GM21717 (cell line): Measurements from ENCODE around the gene MRPL37.

Source experiments
- ATAC-seq: cut with Tn5 transposase; IDR thresholded peaks from one replicate; pipeline ENCODE4 v1.9.1; 2021; ENCODE audit warnings: mild to moderate bottlenecking, moderate library complexity; ENCODE audit not compliant: unreplicated experiment

MRPL37 gene

DNA sequence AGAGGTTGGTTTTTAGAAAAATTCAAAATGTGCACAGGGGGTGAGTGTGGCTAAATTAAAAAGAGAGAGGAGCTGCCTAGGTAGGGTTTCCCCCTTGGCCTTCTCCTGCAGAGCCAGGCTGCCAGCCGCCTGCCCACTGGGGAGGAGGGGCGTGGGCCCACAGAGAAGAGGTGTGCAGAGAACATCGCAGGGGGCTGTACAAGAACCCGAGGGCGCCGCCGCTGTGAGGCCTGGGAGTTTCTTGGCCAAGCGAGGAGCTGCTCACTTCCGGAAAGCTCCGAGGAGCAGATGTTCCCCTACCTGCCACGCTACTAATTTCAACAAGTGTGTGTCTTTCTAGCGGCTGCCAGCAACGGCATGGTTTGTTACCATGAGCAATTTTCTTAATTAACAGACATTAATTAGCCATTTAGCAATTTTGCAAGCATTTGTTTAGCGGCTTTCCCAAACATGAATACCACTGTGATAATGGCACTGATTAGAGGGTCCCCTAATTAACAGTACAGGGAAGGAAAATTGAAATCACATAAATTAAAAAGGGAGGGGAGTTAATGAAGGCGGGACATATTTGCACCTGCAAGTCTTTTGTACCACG is 59.7 kb downstream of the MRPL37 start:
- no peak for ATAC-seq

DNA sequence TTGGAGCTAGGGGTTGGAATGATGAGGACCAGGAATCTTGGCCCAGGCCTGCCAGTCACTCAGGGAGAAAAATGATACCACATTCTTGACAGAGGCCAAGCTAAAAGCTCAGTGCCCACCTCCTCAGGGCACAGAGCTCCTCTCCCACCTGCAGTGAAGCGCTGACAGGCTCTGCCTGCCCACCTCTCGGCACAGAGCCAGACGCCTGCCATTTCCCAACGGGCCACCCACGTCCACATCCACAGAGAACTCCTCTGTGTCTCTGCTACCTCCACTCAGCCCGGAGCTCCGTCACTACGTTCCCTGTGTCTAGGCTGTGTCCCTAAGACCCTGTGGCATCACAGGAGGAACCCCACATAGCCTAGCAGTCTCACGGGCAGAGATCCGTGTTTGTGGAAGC is 60.8 kb downstream of the MRPL37 start:
- no peak for ATAC-seq

DNA sequence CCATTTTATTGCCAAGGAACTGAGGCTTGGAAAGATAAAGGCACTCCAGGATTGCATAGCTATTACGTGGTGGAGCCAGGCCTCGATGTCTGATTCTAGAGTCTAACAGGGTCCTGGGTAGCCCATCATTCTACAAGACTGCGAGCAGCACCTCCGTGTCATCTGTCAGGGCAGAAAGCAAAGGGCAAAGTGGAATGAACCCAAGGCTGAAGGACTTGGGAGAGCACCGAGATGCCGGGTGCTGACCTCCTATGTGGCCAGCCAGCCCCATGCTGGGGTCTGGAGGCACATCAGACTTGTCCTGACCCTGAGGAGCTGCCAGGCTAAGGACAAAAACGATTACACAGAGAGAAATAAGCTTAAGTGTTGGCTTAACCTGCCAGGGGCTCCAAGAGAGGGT is 62.3 kb downstream of the MRPL37 start:
- no peak for ATAC-seq

DNA sequence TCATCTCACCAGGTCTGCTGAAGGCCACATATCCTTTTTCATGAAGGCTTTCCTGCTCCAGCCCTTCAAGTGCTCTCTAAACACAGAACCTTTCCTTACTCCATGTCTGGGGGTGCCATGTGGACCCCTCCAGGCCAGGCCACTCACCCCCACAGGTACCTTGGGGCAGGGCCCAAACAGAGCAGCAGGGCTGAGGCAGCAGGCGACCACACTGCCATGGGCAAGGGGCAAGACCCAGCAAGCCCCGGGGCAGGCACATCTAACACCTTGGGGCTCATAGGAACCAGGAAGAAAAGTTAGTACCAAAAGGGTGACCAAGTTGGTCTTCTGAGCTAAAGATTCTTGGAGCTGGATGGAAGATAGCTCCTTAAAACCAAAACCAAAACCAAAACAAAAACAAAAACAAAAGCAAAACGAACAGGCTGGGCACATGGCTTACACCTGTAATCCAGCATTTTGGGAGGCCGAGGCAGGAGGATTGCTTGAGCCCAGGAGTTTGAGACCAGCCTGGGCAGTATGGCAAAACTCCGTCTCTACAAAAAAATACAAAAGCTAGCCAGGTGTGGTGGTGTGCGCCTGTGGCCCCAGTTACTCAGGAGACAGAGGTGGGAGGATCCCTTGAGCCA is 63.7 kb downstream of the MRPL37 start:
- no peak for ATAC-seq

- no peak for ATAC-seq
Measured at GRCh38 chr1:54265126-54265525, 65.2 kb downstream of the MRPL37 start.

GRCh38 chr1:54265659-54266058 is 65.7 kb downstream of the MRPL37 start:
- no peak for ATAC-seq

GRCh38 chr1:54266195-54266594 is 66.2 kb downstream of the MRPL37 start:
- ATAC-seq = no peak

DNA sequence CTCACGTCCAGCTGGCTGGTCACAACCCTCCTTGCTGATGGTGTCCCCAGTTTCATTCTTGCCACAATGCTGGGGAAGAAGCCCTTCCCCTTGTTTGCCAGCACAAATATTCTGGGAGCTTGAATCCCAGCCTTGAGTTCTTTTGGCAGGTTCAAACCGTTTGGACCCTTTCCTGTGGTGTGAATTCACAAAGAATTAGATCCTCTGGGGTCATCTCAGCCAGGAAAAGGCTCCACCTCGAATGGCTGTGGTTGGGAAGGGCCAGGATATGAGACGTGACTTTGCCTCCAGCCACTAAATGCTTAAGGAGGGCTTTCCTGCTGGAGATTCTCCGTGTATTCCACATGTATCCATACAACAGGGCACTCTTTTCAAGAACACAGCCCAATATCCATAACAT is 66.9 kb downstream of the MRPL37 start:
- no peak for ATAC-seq
